ENCODE data around the gene SAMD7. TPM values are rescaled to one million over a fixed set of nuclear protein-coding genes. Genes with fewer than 3 reads are reported as not detected.

The SAMD7 gene, protein sequence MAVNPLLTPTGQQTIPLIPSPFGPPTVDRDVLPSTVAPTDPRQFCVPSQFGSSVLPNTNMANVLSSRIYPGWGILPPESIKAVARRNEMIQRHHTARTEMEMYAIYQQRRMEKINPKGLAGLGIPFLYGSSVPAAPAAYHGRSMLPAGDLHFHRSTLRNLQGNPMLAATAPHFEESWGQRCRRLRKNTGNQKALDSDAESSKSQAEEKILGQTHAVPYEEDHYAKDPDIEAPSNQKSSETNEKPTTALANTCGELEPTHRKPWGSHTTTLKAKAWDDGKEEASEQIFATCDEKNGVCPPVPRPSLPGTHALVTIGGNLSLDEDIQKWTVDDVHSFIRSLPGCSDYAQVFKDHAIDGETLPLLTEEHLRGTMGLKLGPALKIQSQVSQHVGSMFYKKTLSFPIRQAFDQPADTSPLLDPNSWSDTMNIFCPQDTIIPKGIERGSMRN
- polyA plus RNA-seq (ENCODE audit: insufficient read length): not detected
- long read RNA-seq, donor 1: 0 reads
- long read RNA-seq, donor 2: 0 reads
- long read RNA-seq, donor 3: 0 reads
- long read RNA-seq, donor 4: 0 reads
- long read RNA-seq, donor 5: 0 reads
- long read RNA-seq, donor 6: 0 reads
- long read RNA-seq, donor 7: 0 reads
- long read RNA-seq, donor 8: 0 reads

DNA sequence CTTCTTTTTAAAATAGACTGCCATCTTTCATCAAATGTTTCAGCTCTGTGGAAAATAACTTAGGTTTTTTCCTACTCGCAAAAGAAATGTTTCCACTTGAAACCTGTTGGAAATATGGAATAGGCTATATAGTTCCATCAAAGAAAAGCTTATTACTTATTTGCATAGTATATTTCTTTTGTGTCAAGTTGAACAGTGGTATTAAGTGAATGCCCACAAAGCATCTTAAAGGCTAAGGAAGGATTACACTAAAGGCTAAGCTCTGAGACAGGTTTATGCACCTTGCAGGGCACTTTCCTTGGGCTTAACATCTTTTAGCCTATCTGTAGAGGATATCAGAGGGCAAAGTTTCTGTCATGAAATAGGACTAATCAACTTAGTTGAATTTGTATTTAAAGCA, at the start of gene SAMD7:
Gene SAMD7, plus strand, starts transcription at position 301 of the 400 bp plus-strand sequence. CDS start 7,927 bp downstream, outside the sequence.
- no peak for DNase-seq

DNA sequence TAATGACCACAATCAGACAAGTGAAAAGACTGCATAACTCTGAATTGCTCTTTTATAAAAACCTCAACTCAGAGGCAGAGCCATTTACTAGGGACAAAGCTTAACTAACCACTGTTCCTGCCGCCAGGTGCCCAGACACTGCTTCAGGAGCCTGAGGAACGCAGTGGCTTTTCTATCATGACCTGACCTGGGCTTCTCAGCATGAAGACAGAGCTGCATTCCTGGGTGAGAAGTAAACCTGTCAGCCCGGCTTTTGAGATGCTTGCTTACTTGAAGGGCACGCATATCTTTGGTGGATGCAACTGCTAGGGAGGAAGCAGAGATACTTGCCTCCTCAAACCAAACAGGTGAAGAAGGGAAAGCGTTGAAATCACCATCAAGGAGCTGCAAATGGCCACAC, 49.5 kb upstream of the SAMD7 start:
- DNase-seq: no peak

DNA sequence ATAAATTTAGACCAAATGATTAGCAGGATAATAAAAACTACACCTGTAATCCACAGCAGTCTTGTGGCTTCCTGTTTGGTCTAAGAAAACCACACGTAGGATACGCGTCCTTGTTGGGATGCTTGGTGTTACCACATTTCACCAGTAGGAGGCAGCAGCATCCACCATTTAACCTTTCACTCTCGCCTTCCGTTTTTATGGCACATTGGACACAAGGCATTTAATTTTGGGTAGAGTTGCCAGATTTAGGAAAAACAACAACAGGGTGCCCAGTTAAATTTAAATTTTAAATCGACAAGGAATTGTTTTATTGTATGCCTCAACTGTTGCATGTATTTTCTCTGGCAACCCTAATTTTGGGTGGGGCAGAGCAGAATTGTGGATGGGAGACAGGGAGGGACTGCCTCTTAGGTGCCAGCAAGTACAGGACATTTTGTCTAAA, 47.9 kb upstream of the SAMD7 start:
- DNase-seq: peak; percentile 83

DNA sequence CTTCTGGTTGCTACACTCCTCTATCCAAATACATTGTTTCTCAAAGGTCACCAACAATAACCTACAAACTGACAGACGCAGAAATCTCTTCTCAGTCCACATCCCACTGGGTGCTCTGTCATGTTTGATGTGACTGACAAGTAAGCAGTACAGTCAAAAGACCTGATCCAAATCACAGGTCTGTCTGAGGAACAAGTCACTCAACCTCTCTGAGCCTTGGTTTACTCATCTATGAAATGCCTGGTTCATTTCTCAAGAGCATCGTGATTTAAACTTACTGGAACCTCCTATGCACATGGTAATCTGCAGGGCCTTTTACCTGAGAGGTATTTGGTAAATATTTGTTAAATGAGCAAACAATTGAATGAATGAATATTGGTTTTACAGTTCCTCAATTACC, 47.1 kb upstream of the SAMD7 start:
- no peak for DNase-seq

DNA sequence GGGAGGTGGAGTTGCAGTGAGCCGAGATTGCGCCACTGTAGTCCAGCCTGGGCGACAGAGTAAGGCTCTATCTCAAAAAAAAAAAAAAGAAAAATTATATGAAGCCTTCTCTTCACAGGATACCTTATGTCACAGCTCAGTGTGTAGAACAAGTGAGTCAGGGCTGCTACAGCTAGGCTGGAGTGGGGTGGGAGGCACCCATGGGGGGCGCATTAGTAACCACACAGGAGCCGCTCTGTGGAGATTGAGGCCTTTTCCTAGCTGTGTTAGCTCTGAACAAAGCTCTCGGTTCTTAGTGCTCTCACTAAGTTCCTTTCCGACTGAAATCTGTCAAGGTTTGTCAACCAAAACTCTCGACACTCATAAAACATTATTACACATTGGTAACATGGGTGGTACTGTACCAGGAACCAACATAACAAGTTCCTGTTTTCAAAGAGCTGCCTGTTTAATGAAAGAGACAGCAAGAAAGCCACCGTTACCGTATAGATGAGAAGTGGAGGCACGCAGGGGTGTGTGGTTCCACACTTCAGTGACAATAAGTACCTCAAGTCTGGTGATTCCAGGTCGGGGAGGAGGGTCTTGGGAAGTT, 46.1 kb upstream of the SAMD7 start:
- no peak for DNase-seq

DNA sequence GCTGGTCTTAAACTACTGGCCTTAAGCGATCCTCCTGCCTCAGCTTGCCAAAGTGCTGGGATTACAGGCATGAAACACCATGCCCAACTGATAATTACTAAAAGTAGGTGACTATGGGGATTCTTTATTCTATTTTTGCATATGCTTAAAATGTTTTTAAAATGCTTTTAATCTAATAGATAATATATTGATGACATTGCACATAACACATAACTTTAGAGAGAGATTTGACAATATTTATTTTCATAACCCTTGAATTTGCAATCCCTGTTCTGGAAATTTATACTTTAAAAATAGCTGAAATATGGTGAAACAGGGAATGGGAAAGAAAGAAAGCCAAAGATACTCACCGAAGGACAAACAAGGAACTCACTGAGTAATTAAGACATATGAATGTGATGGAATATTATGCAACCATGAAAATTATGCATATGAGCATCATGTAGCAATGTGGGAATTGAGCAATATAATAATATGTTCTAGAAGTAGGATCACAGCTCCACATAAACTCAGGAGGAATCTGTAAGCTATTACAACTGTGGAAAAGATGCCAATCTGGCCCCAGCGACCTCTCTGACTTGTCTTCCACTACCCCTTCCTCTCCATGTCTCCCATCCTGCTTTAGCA, 43.7 kb upstream of the SAMD7 start:
- DNase-seq: no peak

DNA sequence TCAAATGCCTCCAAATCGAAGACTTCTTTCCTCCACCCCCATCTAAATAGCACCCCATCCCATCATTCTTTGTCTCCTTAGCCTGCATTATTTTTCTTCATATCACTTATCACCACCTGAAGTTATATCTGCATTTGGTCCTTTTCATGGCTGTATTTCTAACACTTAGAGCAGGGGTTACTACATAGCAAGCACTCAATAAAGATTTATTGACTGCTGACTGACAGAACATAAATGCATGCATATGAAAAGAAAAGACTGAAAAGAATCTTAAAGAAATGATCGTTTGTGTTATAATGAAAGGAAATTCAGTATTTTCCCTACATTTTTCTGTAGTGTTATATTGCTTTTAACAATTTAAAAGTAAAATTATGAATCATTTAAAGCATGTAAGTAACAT, 43.0 kb upstream of the SAMD7 start:
- no peak for DNase-seq

DNA sequence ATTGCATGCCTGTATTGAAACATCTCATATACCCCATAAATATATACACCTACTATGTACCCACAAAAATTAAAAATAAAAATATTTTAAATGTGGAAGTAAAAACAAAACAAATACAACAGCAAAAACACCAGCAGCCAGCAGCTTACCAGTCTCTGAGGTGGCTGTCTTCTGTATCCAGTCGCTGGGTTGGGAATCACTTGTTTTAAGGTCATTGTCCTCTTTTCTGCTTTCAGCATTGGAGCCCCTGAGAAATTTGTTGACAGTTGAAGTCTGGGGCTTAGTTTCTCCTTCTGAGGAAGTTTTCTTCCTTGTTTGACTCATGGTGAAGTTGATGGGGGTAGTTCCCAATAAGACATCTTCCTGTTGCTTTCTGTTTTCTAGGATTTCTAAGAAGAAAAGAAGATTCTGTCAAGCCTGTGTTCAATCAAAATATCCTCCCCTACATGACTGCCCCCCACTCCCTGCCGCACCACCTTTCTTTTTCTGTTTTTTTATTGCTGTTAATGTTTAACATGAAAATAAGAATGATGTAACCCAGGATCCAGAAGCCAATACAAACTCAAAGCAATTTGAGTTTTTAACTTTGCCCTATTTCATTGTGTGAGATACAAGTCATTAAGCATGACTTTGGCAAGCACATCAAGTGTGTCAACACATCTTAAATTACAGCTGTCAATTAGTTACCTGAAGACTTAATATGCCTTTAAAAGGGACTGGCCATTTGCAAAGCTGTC, 41.7 kb upstream of the SAMD7 start, which contains the start of gene LRRC31:
Gene LRRC31, minus strand, starts transcription at position 452 of the 737 bp plus-strand sequence. Its CDS starts 128 bp downstream, at position 324.
- peak; percentile 21 for DNase-seq

DNA sequence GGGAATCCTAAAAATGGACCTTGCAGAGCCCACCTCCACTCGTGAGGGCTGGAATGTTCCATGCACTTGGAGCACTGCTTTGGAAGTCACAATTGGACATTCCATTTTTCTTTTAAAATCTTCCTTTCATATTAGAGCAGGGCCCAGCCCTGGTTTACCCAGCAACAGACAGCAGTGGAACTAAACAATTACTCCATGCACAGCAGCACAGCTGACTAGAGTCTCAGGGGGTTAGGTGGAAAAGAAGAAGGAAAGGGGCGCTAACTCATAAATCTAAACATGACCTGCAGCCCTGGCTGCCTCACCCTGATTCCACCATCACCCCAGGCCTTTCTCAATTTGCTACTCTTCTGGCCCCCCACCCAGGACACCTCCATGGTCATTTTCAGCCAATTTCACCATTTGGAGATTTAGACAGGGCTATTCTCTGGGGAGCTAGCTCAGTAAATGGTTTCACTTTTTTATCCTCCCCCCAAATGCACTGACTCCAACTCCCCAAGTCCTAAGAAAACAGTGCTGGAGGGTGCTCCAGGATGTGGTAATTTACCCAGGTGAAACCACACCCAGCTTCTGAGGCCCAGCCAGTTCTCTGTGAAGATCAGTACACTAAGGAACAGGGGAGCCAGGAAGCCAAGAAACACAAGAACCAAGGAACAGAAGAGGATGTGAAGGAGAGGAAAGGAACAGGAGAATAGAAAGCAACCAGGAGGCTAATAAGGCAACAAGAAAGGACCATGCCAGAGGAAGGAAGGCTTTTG, 40.1 kb upstream of the SAMD7 start:
- no peak for DNase-seq

DNA sequence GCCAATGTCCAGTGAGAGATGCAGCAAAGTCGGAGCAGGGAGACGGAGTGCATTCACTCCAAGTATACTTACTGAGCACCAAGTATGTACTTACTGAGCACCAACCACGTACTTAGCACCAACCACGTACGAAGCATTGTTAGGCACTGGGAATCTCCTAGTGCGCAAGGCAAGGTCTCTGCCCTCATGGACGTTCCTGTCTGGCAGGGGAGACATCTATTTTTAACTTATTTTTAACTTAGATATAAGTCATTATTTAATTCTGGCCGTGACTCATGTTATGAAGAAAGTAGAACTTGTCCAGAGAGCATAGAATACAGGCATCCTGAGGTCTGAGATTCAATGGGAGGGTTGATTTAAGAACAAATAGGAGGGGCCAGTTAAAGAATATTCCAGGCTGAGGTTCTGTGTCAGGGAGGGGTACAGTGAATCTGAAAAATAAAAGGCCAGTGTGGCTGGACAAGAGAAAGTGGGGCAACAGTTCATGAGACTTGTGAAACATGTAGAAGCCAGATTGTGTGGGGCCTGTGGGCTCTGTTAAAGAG, 32.3 kb upstream of the SAMD7 start:
- no peak for DNase-seq

DNA sequence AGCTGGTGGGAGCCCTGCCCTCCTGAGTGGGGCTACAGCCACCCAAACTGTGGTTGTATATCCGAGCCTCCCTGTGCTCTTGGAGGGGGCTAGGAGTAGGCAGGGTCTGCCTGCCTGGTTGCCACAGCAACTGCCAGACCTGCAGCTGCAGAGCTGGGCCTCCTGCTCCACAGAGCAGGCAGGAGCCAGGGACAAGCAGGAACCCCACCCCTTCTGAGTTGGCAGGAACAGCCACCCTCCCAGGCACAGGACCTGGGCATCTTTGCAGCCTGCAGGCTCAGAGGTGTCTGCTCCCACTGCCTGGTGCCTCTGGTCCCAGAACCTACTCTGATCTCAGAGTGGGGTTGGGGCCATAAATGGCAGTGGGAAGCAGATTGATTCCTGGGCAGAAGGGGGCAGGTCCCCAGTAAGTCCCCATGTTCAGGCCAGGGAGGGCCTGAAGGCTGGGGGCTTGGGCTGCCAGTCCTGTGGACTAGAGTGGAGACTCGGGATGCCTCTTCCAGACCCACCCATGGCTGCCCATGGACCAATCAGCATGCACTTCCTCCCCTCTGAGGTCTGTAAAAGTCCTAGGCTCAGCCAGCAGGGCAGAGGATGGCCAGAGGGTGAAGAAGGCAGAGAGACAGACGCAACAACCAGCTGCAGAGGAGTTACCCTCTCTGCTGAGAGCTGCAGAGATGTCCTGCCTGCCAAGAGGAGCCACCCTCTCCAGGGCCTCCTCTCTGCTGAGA, 31.4 kb upstream of the SAMD7 start:
- no peak for DNase-seq

DNA sequence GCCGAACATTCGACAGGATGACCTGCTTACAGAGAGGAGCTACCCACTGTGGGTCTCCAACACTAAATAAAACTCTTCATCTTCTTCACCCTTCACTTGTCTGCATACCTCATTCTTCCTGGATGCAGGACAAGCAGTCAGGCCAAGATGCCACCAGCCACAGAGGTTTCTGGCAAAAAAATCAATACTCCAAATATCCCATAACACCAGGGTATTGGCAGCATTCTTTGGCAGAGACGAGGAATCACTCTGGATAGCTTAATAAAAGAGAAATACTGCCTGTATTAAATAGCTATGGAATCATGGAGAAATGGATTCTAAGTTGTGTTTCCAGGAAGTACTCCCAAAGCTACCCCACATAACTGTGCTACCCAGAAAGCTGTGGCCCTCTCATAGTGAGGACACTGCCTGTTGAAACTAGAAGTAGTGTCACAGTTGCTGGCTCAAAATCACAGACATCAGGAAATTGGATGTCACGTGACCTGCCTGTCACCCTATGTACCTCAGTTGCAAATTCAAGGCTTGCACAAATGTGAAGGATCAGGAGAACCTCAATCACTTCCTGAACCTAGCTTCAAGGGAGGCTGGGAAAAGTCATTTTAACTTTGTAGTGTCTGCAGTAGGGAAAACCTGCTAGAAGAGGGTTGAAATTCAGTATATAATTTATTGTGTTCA, 30.7 kb upstream of the SAMD7 start:
- DNase-seq: no peak

DNA sequence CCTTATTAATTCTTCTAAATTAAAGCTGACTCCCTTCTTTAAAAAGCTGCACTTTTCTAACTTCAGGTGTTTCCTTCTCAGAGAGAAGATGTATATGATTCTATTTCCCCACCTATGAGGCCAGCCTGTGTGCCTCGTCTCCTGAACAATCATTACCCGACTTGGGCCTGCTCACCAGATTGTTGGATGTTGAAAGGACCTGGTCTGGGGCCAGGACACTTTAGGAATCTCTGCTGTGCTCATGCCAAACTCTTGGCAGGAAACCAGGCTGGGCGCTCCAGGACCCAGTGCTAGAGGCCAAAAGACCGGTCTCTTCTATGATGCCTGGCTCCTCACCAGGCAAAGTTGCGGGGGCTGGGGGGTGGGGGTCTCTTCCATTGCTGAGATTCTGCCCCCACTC, 24.7 kb upstream of the SAMD7 start:
- no peak for DNase-seq

DNA sequence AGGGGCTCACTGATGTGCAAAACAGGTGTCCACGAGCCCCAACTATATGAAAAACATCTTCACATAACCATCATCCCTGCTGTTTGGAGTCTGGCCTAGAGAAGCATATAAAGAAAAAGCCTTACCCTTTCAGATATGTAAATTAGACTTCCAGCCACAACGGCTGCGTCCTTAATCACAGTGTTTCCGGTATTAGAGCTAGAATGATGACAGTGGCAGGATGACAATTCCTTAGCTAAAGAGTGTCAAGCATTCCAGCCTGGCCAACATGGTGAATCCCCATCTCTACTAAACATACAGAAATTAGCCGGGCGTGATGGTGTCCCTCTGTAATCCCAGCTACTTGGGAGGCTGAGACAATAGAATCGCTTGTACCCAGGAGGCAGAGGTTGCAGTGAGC, 19.5 kb upstream of the SAMD7 start:
- DNase-seq: no peak

DNA sequence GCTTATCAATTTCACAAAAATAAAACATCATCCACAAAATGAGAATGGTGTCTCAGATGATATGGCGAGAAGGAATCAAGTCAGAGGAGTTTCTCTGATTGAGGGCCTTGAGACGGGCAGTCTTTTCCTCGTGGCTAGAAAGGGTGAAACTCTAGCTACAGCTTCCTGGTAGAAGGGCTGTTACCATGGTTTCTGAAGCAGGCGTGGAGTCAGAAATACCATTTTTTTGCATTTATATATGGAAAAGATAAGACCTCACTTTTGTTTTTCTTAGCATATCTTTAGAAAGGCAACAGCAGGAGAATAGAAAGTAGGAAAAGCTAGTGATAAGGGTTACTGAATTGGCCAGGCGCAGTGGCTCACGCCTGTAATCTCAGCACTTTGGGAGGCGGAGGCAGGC, 17.3 kb upstream of the SAMD7 start:
- no peak for DNase-seq

DNA sequence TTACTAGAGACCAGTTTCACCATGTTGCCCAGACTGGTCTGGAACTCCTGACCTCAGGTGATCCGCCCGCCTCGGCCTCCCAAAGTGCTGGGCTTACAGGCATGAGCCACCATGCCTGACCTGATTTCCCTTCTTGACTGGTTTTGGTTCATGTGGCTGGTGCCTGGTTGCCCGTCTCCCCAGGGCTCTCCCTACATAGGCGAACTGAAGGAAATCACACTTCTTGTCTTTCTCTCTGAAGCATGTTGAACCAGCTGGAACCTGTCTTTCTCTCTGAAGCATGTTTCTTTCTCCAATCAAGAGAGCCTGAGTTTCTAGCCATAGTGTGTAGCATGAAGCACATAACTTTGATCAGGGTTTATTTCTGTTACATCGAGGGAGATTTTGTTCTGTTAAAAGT, 16.3 kb upstream of the SAMD7 start:
- DNase-seq: no peak

DNA sequence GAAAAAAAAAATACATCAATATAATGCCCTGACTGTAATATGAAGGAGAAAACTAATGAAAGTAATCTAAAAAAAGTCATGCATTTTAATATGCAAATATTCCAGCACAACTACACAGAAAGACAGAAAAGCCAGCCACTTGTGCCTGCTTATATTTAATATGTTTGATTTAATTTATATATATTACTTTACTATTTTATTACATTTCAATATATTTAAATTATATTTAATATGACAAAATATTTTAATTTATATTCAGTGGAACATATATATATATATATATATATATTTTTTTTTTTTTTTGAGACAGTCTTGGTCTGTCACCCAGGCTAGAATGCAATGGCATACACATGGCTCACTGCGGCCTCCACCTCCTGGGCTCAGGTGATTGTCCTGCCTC, 14.1 kb upstream of the SAMD7 start:
- no peak for DNase-seq

DNA sequence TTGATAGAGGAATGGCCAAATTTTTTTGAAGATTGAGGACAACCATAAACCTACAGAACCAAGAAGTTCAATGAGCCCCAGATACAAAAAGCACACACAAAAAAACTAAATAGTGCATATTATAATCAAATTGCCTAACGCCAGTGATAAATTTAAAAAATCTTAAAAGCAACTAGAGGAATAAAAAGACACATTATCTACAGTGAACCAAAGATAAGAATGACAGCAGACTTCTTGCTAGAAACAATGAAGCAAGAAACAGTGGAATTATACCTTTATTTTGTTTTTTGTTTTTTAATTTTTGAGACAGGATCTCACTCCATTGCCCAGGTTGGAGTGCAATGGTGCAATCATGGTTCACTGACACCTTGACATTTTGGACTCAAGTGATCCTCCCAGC, 9.9 kb upstream of the SAMD7 start:
- no peak for DNase-seq

DNA sequence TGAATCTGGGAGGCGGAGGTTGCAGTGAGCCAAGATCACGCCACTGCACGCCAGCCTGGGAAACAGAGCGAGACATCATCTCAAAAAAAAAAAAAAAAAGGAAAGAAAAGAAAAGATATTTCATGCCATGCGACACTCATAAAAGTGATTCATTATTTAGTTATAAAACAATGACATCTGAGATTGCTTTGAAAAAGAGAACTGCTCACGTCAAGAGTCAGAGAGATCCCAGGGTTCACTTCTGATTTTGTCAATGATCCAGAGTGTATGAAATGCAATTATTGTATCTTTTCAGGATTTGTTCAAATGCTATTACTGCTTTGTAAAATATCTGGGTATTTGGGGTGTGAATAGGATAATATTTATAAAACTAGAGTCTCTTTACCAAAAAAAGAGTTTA, 6.0 kb upstream of the SAMD7 start:
- DNase-seq: no peak

DNA sequence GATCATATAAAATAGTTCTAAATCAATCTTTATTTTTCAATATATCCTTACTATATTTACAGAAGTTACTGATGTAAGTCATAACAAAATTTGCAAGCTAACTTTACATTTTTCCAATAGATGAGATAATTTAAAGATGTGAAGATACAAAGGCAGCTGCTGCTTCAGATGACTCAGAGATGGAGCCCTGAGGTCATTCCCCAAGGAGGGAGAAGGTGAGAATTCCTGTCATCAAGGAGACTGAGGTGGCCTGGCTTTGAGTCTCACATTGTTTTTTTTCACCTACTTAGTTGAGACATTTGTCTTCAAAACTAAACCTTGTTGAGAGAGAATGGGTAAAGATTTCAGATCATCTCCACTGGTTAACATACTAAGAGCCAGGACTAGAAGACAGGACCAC, 3.9 kb upstream of the SAMD7 start:
- no peak for DNase-seq

All from left kidney (tissue), 8 donors.